ENCODE measurements around the gene PHB1.

The PHB1 gene

GRCh38 chr17:49414622-49415350 lies at the start of gene PHB1:
TSS of gene PHB1 (minus strand) at chr17:49414882. CDS start at chr17:49413264, 1,618 bp downstream.
- peak; percentile 94 for DNase-seq

- DNase-seq: no peak
These were observed 49.4 kb upstream of the PHB1 start for GRCh38 chr17:49464049-49464448.

GRCh38 chr17:49461580-49461979 lies 46.9 kb upstream of the PHB1 start:
- DNase-seq: no peak

DNA sequence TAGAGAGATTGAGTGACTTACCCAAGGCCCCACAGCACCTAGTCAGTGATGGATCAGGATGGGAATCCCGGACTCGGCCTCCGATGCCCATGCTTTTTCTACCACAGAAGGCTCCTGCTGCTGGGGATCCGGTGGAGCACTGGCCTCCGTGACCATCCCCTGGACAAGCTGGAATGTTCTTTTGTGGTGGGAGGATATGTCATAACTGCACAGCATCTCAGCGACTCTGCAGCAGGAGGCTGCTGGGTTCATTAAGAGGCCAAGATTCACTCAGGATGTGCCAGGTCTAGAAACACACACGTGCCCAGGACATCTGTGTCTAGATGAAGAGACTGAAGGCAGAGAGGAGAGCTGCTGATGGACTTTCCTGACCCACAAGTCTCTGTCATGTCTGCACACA lies 45.7 kb upstream of the PHB1 start:
- DNase-seq: no peak

DNA sequence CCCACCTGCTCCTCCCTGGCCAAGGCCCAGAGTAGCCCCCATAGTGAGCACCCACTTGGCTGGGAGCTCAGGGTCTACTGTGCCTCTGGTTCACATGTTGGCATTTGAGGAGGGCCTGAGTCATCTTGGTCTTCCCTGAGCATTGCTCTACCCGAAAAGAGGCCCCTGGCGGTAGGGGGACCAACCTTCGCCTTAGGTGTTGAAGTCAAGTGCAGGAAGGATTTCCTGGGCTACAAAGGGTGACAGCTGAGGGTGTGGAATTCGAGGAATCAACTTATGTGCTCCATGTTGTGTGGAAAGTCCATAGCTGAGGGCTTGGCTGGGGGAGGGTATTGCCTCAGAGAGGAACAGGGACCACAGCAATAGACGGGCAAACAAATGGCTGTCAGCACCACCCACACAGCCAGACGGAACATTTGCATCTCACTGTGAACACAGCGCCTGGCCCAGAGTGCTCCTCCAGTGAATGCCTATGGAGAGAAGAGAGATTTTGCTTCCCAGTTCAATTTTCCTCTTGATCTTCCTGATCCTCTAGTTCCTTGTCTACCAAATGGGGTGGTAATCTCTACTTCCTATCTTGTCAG lies 44.8 kb upstream of the PHB1 start:
- DNase-seq: no peak

DNA sequence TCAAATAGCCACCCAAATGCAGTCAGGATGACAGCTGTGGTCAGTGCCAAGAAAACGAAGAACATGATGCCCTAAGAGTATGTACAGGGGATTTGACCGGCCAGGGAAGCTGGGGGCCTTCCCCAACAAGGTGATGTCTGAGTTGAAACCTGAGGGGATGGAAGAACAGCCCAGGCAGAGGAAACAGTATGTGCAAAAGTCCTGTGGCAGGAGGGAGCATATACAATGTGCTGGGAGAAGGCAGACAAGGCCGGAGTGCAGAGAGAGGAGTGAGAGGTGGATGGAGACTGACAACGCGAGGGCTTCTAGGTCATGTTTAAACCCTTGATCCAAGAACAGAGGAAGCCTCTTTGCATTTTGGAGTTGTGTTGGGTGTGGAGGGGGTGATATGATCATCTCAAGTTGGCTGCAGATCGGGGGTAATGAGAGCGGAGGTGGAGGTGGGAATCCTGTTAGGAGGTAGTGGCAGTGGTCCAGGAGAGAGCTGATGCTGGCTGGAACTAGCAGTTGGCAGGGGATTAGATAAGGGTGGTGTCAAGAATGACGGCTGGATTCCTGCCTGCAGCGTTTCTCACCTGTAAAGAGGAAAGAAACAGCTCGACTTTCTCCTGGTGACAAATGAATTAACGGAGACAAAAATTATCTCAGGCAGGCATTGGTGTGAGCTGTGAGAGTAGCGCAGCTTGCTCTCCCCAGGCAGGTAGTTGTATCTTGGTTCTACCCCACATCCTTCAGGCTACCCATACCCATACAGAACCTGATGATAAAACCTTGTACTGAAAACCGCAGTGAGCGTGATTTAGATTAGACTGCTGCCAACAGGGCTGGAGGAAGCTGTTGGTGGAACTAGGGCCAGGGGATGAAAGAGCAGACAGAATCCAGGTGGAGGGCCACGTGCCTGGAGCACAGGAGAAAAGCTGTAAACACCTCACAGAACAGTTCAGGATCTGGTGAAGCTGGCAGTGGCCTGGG lies 43.2 kb upstream of the PHB1 start:
- DNase-seq: no peak

DNA sequence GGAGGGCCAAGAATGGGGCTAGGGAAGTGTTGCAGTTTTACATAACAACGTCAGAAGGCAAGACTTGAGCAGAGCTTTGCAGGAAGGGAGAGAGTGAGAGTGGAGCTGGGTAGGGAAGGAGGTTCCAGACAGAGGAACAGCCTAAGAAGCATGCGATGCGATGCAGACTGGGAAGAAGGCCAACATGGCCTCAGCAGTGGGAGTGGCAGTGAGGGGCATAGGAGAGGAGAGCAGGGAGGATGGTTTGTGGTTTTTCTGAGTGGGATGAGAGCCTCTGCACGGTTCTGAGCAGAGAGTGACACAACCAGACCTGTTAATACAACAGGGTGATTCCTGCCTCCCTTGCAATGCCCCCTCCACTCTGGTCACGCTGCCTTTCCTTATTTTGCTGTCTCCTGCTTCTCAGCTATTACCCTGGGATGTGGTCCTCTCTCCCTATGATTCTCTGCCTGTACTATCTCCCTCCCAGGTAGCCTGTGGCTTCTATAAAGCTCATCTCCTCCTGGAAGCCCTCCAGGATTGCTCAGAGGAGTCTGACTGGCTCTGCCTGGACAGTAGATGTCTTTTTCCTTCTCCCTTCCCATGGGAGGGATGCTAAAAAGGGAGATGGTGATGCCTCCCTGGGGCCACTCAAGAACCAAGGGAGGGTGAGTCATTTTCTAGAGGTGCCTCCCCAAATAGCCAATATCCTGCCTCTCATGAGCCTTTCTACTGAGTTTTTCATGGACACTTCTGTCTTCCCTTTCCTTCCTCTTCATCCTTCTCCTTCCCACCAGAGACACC lies 41.7 kb upstream of the PHB1 start:
- peak; percentile 64 for DNase-seq

- DNase-seq: no peak
These were observed 40.7 kb upstream of the PHB1 start for GRCh38 chr17:49455272-49455861.

DNA sequence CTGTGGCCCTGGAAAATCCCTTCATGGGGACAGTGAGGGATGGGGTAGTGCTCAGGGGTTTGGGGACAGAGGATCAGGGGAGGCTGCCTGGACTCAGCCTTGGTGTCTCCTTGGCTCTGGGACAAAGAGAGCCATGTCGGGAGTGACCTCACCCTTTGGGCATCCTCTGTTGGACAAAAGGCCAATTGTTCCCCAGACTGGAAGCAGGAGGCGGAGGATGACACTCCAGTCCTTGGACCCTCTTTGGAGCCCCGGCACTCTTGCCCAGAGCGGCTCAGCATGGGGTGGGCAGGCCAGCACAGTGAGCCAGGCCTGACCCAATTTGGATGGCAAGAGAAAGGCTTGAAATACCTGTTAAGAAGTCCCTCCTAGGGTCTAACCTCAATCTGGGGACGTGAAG lies 39.4 kb upstream of the PHB1 start:
- no peak for DNase-seq

GRCh38 chr17:49452661-49453060 lies 38.0 kb upstream of the PHB1 start:
- DNase-seq: no peak

DNA sequence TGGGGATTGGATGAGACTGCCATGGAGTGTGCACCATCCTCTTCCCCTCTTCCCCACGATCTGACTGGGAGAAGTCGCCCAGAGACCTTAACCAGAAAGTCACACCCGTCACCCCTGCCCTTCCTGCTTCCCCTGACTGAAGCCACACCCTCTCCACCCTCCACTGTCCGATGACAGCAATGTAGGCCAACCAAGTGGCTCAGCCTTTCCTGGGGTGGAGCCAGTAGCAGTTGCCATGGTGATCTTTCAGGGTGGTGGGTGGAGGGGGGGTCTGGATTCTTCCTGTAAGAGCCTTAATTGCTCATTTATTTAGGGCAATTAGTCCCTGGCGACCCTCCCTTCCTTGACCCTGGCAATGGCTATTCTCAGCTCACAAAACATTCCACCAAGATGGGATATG lies 37.5 kb upstream of the PHB1 start:
- DNase-seq: no peak

DNA sequence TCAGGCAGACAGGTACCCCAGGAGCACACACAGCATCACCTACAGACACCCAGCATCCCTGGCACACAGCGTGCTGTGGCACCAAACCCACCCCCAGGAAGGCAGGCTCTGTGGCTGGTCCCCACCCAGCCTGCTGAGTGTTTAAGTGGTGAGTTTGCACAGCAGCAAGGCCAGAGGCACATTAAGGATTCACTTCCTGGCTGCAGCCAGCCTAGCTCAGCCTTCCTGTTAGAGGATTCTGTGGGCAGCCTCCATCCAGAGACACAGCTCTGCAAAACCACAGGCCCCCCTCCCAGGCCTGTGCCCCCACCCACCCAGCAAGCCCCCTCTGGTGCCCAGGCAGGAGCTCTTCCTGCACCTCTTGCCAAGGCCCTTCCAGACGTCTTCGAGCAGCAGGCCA lies 36.1 kb upstream of the PHB1 start:
- DNase-seq: peak; percentile 70

- no peak for DNase-seq
These were observed 35.5 kb upstream of the PHB1 start for GRCh38 chr17:49450181-49450580.

DNA sequence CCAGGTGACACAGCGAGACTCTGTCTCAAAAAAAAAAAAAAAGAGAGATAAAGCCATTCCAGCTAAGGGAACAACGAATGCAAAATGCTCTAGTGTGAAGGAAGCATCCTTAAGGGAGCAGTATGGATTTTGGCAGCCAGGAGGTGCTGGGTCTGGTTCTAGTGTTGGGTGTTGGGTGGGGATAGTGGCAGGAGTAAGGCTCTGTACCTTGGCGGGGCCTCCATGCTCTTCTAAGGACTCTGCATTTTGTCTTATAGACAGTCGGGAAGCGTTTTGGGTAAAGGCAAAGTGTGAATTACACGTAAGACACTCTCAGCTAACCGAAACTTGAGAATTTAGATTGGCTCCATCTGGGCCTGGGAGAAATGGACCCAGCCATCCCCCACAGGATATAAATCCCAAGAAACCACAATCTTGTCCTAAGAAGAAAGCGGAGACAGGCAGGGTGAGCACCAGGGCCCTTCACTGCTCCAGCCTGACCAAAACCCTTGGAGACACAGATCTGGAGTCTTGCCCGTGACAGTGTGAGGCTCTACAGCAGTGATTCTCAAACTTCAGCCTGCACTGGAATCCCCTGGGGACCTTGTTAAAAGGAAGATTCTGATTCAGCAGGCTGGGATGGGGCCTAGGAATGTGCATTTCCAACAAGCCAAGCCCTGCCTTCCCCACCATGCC lies 33.1 kb upstream of the PHB1 start:
- no peak for DNase-seq

- no peak for DNase-seq
These were observed 30.9 kb upstream of the PHB1 start for GRCh38 chr17:49445591-49445990.

DNA sequence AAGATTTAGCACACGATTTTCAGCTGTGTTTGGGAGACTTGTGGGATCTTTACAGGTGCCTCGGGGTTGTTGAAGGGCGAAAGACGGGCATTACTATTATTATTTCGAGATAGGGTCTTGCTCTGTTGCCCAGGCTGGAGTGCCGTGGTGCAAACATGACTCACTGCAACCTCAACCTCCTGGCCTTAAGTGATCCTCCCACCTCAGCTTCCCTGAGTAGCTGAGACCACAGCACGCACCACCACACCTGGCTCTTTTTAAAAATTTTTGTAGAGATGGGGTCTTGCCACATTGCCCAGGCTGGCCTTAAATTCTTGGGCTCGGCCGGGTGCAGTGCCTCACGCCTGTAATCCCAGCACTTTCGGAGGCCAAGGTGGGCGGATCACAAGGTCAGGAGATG lies 29.7 kb upstream of the PHB1 start:
- DNase-seq: no peak

DNA sequence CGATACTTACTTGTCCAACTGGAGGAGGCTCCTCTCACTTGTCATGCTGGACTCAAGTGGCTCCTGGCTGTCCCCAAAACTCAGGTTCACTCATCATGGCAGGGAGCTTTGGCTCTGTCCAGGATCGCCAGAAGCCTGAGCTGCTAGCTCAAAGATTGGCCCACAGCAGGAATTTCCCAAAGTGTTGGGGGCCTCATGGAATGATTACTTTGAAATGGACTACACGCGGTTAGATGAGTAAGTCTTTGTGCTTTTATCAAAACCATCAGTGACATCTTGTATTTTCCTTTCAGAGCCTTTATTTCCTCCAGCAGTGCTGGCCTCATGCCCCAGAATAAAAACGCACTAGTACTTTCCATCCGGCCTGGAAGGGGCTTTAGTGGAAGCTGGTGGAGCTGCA lies 29.2 kb upstream of the PHB1 start:
- DNase-seq: no peak

GRCh38 chr17:49442041-49442440 lies 27.4 kb upstream of the PHB1 start:
- no peak for DNase-seq

- DNase-seq: no peak
These were observed 26.9 kb upstream of the PHB1 start for GRCh38 chr17:49441578-49441977.

DNA sequence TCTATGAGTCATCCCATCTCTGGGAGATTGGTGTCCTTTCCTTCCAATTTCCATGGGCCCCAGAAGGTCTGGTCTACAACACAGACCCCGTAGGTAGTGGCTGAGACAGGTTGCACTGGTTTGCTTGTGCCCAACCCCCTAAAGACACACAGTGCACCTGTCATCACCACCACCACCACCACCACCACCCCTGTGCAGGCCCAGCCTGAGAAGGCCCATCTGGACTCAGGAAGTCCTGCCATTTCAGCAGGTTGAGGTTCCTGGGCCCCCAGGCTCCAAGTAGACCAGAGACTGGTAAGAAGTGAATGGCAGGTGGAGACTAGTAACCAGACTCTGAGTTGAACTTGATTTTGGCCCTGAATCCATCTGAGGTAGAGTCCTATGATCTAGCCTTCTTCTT lies 25.9 kb upstream of the PHB1 start:
- DNase-seq: no peak

DNA sequence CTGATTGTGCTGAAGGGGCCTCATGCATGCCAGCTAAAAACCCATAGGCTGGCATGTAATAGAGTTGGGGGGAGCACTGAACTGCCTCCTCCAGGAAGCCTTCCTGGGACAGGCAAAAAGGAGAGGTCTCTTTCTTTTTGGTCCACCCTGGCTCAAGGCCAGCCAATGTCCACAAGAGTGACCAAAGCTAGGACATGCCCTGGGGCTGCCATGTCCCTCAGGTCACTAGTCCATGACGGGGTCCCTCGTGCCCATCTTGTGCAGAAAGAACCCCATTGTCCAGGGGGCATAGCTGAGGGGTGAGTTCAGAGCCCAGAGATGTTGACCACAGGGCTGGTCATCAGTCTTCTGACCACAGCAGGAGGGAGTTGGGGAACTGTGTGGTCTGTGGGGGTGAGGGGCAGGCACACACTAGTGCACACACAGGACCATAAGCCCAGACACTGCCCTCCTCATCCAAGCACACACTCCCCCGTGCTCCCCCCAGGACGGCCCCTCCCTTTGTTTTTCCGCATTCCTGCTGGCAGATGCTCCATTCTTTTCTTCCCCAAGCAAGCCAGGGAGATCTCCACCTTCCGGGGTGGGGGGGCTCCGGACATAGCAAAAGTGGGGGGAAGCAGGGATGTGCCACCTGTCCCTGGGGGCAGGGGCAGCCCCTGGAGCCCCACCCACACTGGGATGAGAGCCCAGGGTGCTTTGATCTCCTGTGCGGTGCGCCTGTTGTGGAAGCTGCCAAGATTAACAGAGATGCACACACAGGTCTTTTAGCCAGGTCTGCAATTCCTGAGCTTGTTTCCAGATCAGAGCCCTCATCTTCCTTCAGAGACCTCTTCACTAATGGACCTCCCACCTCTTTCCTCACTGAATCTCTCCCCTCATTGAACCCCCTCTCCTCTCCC lies 25.2 kb upstream of the PHB1 start:
- DNase-seq: no peak
